ENCODE data around the gene TMEM141. TPM values are rescaled to one million over a fixed set of nuclear protein-coding genes. Genes with fewer than 3 reads are reported as not detected.
"Not testable (repeated sequence)": the region's sequence is repeated elsewhere in the genome, so short reads cannot be mapped to it uniquely, and the experiment has no call there.

Gene TMEM141
- total RNA-seq, 1 donor from 2014 or later: 27.8 TPM

DNA sequence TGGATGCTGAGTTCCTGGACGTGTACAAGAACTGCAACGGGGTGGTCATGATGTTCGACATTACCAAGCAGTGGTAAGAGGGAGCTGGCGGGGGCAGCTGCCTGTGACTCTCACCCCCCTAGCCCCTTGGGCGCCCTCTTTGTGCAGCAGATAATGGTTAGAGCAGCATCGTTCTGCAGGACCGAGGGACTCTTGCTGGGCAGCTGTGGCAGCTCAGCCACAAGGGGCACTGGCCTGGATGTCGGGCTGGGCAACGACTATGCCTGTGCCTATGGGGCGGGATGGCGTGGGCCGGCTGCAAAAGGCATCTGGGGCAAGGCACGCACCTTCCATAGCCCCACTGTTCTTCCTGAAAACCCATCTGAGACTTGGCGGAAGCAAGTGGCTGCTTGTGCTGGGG lies 38.3 kb downstream of the TMEM141 start:
- Mint-ChIP-seq H3K27ac (ENCODE audit: unreplicated experiment) (no peak overlapping the region), H3K4me3 (no peak overlapping the region), H3K27me3 (ENCODE audit: low read depth) (peaks cover 3% of the 10 kb centered on the region), H3K9me3 (no peaks in the 10 kb centered on the region), H3K36me3 (ENCODE audit: low read depth) (no peaks in the 10 kb centered on the region), H3K4me1 (no peaks in the 10 kb centered on the region)
- no peak for DNase-seq (ENCODE audit: low read depth, low spot score)
- TF ChIP-seq, protein P1, sequence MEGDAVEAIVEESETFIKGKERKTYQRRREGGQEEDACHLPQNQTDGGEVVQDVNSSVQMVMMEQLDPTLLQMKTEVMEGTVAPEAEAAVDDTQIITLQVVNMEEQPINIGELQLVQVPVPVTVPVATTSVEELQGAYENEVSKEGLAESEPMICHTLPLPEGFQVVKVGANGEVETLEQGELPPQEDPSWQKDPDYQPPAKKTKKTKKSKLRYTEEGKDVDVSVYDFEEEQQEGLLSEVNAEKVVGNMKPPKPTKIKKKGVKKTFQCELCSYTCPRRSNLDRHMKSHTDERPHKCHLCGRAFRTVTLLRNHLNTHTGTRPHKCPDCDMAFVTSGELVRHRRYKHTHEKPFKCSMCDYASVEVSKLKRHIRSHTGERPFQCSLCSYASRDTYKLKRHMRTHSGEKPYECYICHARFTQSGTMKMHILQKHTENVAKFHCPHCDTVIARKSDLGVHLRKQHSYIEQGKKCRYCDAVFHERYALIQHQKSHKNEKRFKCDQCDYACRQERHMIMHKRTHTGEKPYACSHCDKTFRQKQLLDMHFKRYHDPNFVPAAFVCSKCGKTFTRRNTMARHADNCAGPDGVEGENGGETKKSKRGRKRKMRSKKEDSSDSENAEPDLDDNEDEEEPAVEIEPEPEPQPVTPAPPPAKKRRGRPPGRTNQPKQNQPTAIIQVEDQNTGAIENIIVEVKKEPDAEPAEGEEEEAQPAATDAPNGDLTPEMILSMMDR (conservative IDR thresholded peaks at IDR 0.05): no peak

DNA sequence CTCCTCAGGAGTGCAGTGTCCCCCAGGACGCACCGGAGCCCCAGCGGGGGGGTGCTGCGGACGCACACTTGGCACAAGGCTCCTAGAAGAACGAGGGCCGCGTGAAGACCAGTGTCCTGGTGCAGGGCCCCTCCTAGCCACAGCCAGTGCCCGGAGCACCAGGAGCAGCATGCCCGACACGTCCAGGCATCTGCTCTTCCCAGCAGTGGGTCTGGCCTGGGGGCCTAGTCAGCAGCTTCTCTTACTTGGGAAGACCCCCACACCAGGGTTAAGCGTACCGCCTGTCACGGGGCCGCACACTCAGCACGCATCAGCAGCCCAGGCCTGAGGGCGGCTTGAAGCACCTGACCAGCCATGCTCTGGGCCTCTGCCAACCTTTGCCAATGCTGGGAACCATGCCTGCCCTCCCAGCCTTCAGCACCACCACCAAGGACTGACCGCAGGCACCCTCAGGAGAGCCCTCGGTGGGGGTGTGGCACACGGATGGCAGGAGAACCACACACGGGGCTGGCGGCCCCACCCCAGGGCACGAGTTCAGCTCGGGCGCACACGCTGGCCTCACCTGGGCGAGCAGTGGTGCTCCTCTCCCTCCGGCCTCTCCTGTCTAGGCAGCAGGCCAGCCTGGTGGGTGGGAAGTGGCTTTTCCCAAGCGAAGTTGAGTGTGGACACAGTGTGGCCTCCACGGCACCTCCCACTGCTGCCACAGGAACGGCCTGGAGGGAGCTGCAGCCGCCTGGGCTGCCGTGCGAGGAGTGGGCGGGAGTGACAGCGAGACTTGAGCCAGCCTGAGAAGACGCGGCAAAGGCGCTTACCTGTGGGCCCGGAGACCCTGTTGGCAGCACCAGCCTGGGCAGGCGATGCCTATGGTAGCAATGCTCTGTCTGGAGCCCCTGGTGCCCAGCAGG lies 39.1 kb downstream of the TMEM141 start:
- H3K4me3 Mint-ChIP-seq: no peak overlapping the region
- no peak for DNase-seq (ENCODE audit: low read depth, low spot score)
- no peak overlapping the region for H3K27ac Mint-ChIP-seq (ENCODE audit: unreplicated experiment)
- no peaks in the 10 kb centered on the region for H3K36me3 Mint-ChIP-seq (ENCODE audit: low read depth)
- no peaks in the 10 kb centered on the region for H3K9me3 Mint-ChIP-seq
- TF ChIP-seq, protein P1 (conservative IDR thresholded peaks at IDR 0.05): no peak
- H3K27me3 Mint-ChIP-seq (ENCODE audit: low read depth): peaks cover 3% of the 10 kb centered on the region
- no peaks in the 10 kb centered on the region for H3K4me1 Mint-ChIP-seq

DNA sequence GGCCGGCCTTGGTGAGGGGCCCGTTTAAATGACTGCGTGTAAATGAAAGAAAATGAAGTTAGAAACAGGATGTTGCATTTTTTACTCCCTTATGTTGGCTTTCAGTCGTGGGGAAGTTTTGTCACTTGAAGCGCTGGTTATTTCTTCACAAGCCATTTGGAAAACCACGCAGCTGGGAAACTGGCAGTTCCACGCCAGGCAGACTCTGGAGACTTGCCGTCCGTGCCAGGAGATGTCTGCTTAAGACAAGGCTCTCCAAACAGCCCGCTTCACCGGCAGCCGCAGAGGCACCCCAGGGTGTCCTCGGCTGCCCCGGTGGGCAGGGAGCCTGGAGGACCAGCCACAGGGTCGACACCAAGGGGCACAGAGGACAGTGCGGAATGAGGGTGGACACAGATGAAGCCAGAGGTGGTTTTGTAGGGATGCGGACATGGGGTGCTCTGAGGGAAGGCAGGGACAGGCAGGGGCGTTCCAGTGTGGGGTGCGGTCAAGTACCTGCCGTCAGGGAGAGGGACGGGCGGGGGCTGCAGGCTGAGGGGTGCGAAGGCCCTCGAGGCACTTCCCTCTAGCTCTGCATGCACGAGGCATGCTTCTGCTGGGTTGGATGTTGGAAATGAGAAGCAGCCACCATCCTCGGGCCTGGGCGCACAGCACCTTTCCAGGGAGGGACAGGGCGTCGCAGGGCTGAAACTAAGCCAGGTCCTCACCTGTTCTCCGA lies 40.0 kb downstream of the TMEM141 start:
- TF ChIP-seq, protein P1 (conservative IDR thresholded peaks at IDR 0.05): no peak
- no peak for DNase-seq (ENCODE audit: low read depth, low spot score)
- peaks cover 3% of the 10 kb centered on the region for H3K27me3 Mint-ChIP-seq (ENCODE audit: low read depth)
- no peaks in the 10 kb centered on the region for H3K4me1 Mint-ChIP-seq
- H3K4me3 Mint-ChIP-seq: no peak overlapping the region
- no peaks in the 10 kb centered on the region for H3K36me3 Mint-ChIP-seq (ENCODE audit: low read depth)
- H3K9me3 Mint-ChIP-seq: no peaks in the 10 kb centered on the region
- H3K27ac Mint-ChIP-seq (ENCODE audit: unreplicated experiment): no peak overlapping the region

DNA sequence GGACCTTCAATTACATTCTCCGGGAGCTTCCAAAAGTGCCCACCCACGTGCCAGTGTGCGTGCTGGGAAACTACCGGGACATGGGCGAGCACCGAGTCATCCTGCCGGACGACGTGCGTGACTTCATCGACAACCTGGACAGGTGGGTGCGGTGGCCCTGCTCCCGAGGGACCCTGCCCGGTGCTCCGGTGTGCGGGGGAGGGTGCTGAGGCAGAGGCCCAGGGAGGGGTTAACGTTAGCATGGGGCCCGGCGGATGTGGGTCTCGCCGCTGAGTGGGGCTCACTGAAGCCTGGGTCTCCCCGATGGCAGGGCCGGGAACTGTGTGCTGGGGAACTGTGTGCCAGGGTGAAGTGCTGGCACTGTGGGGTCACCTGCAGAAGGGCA lies 40.6 kb downstream of the TMEM141 start:
- H3K4me3 Mint-ChIP-seq: no peak overlapping the region
- peaks cover 3% of the 10 kb centered on the region for H3K27me3 Mint-ChIP-seq (ENCODE audit: low read depth)
- no peaks in the 10 kb centered on the region for H3K9me3 Mint-ChIP-seq
- TF ChIP-seq, protein P1 (conservative IDR thresholded peaks at IDR 0.05): no peak
- no peaks in the 10 kb centered on the region for H3K36me3 Mint-ChIP-seq (ENCODE audit: low read depth)
- no peak overlapping the region for H3K27ac Mint-ChIP-seq (ENCODE audit: unreplicated experiment)
- no peaks in the 10 kb centered on the region for H3K4me1 Mint-ChIP-seq
- DNase-seq (ENCODE audit: low read depth, low spot score): no peak

DNA sequence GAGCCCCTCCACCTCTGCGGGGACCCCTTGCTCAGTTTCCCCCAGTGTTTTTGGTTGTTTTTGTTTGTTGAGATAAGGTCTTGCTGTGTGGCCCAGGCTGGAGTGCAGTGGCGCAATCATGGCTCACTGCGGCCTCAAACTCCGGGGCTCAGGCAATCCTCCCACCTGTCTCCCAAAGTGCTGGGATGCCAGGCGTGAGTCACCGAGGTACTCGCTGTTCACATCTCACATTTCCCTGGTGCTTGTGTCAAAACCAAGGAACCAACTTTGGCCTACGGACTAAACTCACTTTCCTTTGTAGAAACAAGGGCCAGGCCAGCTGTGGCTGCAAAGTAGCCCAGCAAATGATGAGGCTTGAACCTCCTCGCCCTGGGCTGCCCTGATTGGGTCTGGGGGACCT lies 41.4 kb downstream of the TMEM141 start:
- Mint-ChIP-seq H3K27ac (ENCODE audit: unreplicated experiment) (no peak overlapping the region), H3K27me3 (ENCODE audit: low read depth) (peaks cover 3% of the 10 kb centered on the region), H3K9me3 (no peaks in the 10 kb centered on the region), H3K4me1 (no peaks in the 10 kb centered on the region), H3K4me3 (no peak overlapping the region), H3K36me3 (ENCODE audit: low read depth) (no peaks in the 10 kb centered on the region)
- TF ChIP-seq, protein P1 (conservative IDR thresholded peaks at IDR 0.05): no peak
- DNase-seq (ENCODE audit: low read depth, low spot score): no peak

DNA sequence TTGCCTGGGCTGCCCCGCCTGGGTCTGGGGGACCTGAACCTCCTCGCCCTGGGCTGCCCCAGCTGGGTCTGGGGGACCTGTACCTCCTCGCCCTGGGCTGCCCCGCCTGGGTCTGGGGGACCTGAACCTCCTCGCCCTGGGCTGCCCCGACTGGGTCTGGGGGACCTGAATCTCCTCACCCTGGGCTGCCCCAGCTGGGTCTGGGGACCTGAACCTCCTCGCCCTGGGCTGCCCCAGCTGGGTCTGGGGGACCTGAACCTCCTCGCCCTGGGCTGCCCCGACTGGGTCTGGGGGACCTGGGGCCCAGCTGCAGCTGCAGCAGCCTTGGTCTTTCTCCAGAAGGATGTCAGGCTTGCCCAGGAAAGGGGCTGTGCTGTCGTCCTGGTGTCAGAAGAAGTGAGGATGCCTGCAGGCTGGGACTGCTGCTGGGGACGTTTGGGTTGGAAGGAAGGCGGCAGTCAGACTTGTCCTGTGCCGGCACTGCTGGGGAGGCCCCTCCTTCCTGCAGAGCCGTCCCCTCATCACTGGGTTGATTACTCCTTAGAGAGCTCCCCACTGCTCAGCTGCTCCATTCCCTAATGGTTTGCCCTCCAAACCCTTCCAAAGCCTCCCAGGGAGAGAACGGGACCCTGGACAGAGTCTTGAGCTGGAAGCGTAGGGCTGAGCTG lies 42.4 kb downstream of the TMEM141 start:
- H3K9me3 Mint-ChIP-seq; H3K27ac Mint-ChIP-seq (ENCODE audit: unreplicated experiment); H3K27me3 Mint-ChIP-seq (ENCODE audit: low read depth); DNase-seq (ENCODE audit: low read depth, low spot score); H3K36me3 Mint-ChIP-seq (ENCODE audit: low read depth); H3K4me1 Mint-ChIP-seq: not testable (repeated sequence)
- peak overlapping the region; percentile 60 for H3K4me3 Mint-ChIP-seq

All from neural crest cell (in vitro differentiated cells).